H1 (cell line): ENCODE results near the gene LRRC25. TPM values are rescaled to one million over a fixed set of nuclear protein-coding genes. Genes with fewer than 3 reads are reported as not detected.

Experiments
- CEBPB ChIP-seq: IDR thresholded peaks from 2 replicates; pipeline ENCODE4 v1.6.1; 2012; ENCODE audit warnings: low read depth, low read length
- CREB1 ChIP-seq: IDR thresholded peaks from 2 replicates; pipeline ENCODE4 v1.6.1; 2012; ENCODE audit warnings: inconsistent platforms
- SRF ChIP-seq: IDR thresholded peaks from 2 replicates; pipeline ENCODE4 v1.6.1; 2011; ENCODE audit warnings: mild to moderate bottlenecking, low read depth, low read length, moderate library complexity
- YY1 ChIP-seq: IDR thresholded peaks from 2 replicates; pipeline ENCODE4 v1.6.1; 2011; ENCODE audit warnings: low read depth, mild to moderate bottlenecking, low read length
- polyA plus RNA-seq, 7 experiments: library from polyadenylated mRNA; depleted of rRNA in 3 of 7; stranded (reverse) in 5 of 7; unstranded in 2 of 7; fragments of >200 nt in 5 of 7; fragments of 200-250 nt in 2 of 7; gene quantifications; 1 replicate in 5 of 7; 2 replicates in 1 of 7; 4 replicates in 1 of 7; pipeline versions ENCODE4 v1.2.1 to v1.2.3, GENCODE V29; 2011 to 2013; ENCODE audit warnings: missing spikeins in 2 of 7, mixed read lengths in 2 of 7
- total RNA-seq: library from RNA; stranded (reverse); fragmentation: NEBNext Ultra II Directional; extraction: Animal tissue kit (Norgen Biotek cat#: 25700); gene quantifications from 2 replicates; pipeline ENCODE4 v1.2.1, GENCODE V29; 2021
- TF ChIP-seq, protein P1 (sequence below): fragments of 300-600 bp; sonication (generic); IDR thresholded peaks from 2 replicates; pipeline ENCODE4 v1.7.1; 2012; ENCODE audit warnings: low read length, moderate library complexity, mild to moderate bottlenecking, inconsistent platforms; ENCODE audit not compliant: insufficient replicate concordance
- TF ChIP-seq, protein P2 (sequence below): IDR thresholded peaks from 2 replicates; pipeline ENCODE4 v1.6.1; 2011; ENCODE audit warnings: low read length, improper control_type of control experiment
- TF ChIP-seq, protein P3 (sequence below), 3 experiments: IDR thresholded peaks; 1 replicate in 2 of 3; 2 replicates in 1 of 3; pipeline versions ENCODE4 v1.5.1 to v1.6.1; 2011; ENCODE audit warnings: low read length in 3 of 3, mild to moderate bottlenecking in 3 of 3, inconsistent platforms in 2 of 3, low read depth in 1 of 3, moderate library complexity in 1 of 3; ENCODE audit not compliant: insufficient read depth in 1 of 3; ENCODE audit errors: control extremely low read depth in 1 of 3

The LRRC25 gene
- total and polyA plus RNA-seq, 2 of the 8 experiments (the other 6 are each of a cell fraction or from before 2014, with no cell fraction given), result 0.20 to 0.41 TPM

DNA sequence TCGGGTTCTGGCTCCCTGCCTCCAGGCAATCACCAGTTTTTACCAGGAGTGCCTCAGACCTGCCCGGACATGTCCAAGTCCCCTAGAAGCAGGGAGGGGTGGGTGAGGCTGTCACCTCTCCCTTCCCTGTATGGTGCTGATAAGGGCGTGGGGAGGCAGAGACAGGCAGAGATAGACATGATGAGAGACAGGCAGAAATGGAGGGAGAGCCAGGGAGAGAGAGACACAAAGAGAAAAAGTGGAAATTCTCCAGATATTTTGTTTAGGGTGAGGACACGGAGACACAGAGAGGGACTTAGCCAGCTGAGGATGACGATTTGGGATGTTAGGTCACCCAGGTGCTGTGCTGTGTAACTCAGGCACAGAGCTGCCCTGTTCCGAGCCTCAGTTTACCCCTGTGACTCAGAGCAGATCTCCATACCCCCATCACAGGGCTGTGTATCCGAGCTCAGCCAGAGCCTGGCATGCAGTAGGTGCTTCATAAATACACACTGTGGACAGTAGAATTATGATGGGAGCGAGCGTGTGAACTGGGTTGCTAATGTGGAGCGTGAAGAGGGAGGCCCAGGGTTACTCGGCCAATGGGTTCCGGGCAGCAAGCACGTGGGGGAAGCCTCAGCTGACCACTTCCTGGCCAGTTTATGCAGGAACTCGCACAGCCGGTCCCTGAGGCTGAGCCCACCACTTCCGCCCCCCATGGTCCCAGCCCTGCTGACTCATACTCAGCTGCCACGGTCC lies 23.4 kb downstream of the LRRC25 start (continued):
- TF ChIP-seq, protein P1, sequence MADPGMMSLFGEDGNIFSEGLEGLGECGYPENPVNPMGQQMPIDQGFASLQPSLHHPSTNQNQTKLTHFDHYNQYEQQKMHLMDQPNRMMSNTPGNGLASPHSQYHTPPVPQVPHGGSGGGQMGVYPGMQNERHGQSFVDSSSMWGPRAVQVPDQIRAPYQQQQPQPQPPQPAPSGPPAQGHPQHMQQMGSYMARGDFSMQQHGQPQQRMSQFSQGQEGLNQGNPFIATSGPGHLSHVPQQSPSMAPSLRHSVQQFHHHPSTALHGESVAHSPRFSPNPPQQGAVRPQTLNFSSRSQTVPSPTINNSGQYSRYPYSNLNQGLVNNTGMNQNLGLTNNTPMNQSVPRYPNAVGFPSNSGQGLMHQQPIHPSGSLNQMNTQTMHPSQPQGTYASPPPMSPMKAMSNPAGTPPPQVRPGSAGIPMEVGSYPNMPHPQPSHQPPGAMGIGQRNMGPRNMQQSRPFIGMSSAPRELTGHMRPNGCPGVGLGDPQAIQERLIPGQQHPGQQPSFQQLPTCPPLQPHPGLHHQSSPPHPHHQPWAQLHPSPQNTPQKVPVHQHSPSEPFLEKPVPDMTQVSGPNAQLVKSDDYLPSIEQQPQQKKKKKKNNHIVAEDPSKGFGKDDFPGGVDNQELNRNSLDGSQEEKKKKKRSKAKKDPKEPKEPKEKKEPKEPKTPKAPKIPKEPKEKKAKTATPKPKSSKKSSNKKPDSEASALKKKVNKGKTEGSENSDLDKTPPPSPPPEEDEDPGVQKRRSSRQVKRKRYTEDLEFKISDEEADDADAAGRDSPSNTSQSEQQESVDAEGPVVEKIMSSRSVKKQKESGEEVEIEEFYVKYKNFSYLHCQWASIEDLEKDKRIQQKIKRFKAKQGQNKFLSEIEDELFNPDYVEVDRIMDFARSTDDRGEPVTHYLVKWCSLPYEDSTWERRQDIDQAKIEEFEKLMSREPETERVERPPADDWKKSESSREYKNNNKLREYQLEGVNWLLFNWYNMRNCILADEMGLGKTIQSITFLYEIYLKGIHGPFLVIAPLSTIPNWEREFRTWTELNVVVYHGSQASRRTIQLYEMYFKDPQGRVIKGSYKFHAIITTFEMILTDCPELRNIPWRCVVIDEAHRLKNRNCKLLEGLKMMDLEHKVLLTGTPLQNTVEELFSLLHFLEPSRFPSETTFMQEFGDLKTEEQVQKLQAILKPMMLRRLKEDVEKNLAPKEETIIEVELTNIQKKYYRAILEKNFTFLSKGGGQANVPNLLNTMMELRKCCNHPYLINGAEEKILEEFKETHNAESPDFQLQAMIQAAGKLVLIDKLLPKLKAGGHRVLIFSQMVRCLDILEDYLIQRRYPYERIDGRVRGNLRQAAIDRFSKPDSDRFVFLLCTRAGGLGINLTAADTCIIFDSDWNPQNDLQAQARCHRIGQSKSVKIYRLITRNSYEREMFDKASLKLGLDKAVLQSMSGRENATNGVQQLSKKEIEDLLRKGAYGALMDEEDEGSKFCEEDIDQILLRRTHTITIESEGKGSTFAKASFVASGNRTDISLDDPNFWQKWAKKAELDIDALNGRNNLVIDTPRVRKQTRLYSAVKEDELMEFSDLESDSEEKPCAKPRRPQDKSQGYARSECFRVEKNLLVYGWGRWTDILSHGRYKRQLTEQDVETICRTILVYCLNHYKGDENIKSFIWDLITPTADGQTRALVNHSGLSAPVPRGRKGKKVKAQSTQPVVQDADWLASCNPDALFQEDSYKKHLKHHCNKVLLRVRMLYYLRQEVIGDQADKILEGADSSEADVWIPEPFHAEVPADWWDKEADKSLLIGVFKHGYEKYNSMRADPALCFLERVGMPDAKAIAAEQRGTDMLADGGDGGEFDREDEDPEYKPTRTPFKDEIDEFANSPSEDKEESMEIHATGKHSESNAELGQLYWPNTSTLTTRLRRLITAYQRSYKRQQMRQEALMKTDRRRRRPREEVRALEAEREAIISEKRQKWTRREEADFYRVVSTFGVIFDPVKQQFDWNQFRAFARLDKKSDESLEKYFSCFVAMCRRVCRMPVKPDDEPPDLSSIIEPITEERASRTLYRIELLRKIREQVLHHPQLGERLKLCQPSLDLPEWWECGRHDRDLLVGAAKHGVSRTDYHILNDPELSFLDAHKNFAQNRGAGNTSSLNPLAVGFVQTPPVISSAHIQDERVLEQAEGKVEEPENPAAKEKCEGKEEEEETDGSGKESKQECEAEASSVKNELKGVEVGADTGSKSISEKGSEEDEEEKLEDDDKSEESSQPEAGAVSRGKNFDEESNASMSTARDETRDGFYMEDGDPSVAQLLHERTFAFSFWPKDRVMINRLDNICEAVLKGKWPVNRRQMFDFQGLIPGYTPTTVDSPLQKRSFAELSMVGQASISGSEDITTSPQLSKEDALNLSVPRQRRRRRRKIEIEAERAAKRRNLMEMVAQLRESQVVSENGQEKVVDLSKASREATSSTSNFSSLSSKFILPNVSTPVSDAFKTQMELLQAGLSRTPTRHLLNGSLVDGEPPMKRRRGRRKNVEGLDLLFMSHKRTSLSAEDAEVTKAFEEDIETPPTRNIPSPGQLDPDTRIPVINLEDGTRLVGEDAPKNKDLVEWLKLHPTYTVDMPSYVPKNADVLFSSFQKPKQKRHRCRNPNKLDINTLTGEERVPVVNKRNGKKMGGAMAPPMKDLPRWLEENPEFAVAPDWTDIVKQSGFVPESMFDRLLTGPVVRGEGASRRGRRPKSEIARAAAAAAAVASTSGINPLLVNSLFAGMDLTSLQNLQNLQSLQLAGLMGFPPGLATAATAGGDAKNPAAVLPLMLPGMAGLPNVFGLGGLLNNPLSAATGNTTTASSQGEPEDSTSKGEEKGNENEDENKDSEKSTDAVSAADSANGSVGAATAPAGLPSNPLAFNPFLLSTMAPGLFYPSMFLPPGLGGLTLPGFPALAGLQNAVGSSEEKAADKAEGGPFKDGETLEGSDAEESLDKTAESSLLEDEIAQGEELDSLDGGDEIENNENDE, result no peak
- 0 out of 2 replicates have a peak, but pooled peaks have one; percentile 13 for TF ChIP-seq CREB1
- TF ChIP-seq, protein P2, sequence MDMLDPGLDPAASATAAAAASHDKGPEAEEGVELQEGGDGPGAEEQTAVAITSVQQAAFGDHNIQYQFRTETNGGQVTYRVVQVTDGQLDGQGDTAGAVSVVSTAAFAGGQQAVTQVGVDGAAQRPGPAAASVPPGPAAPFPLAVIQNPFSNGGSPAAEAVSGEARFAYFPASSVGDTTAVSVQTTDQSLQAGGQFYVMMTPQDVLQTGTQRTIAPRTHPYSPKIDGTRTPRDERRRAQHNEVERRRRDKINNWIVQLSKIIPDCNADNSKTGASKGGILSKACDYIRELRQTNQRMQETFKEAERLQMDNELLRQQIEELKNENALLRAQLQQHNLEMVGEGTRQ, result peak; percentile 93
- TF ChIP-seq YY1, result no peak
- TF ChIP-seq, protein P3, sequence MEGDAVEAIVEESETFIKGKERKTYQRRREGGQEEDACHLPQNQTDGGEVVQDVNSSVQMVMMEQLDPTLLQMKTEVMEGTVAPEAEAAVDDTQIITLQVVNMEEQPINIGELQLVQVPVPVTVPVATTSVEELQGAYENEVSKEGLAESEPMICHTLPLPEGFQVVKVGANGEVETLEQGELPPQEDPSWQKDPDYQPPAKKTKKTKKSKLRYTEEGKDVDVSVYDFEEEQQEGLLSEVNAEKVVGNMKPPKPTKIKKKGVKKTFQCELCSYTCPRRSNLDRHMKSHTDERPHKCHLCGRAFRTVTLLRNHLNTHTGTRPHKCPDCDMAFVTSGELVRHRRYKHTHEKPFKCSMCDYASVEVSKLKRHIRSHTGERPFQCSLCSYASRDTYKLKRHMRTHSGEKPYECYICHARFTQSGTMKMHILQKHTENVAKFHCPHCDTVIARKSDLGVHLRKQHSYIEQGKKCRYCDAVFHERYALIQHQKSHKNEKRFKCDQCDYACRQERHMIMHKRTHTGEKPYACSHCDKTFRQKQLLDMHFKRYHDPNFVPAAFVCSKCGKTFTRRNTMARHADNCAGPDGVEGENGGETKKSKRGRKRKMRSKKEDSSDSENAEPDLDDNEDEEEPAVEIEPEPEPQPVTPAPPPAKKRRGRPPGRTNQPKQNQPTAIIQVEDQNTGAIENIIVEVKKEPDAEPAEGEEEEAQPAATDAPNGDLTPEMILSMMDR (IDR thresholded peaks at IDR 0.05; ENCODE audit: control extremely low read depth in 1 of 3, insufficient read depth in 1 of 3, low read depth in 1 of 3, low read length in 3 of 3), result no peak
- no peak for TF ChIP-seq SRF
- no peak for TF ChIP-seq CEBPB
